Muscle of leg (tissue), 11 donors: ENCODE measurements around the gene CBX1. TPM values are rescaled to one million over a fixed set of nuclear protein-coding genes. Genes with fewer than 3 reads are reported as not detected.

Experiments
- DNase-seq: peaks from one replicate; pipeline ENCODE4 v3.0.0; 2013
- H3K27ac ChIP-seq: one replicate; pipeline ENCODE4 v1.5.1; 2013; ENCODE audit warnings: mild to moderate bottlenecking, low read length, control low read depth
- H3K27me3 ChIP-seq: one replicate; pipeline ENCODE4 v1.6.1; 2013; ENCODE audit warnings: low read length; ENCODE audit not compliant: control insufficient read depth, insufficient read depth
- H3K36me3 ChIP-seq: one replicate; pipeline ENCODE4 v1.6.1; 2013; ENCODE audit warnings: low read length; ENCODE audit not compliant: control insufficient read depth, insufficient read depth
- H3K4me1 ChIP-seq: one replicate; pipeline ENCODE4 v1.6.1; 2013; ENCODE audit warnings: low read length; ENCODE audit not compliant: control insufficient read depth, insufficient read depth
- H3K4me3 ChIP-seq: one replicate; pipeline ENCODE4 v1.5.1; 2013; ENCODE audit warnings: low read length, control low read depth
- H3K9me3 ChIP-seq: replicated peaks from 2 replicates; pipeline ENCODE4 v1.6.1; 2013; ENCODE audit warnings: low read depth, low read length; ENCODE audit not compliant: control insufficient read depth
- WGBS: methylation state at CpG from one replicate; pipeline ENCODE4 v1.1.5; 2013; ENCODE audit warnings: missing lambda C conversion rate; ENCODE audit not compliant: insufficient coverage; 5-methylcytosine and 5-hydroxymethylcytosine counted together
- polyA plus RNA-seq, 8 donors: library from polyadenylated mRNA; unstranded; fragments of 120-200 nt; gene quantifications; one replicate each; pipeline versions ENCODE4 v1.2.1 to v1.2.3, GENCODE V29; 2013; ENCODE audit warnings: inconsistent platforms in 1 of 8, low replicate concordance in 1 of 8; ENCODE audit not compliant: insufficient read length in 8 of 8, insufficient read depth in 1 of 8
- total RNA-seq: library from RNA; stranded (reverse); fragments of 120-200 nt; gene quantifications from one replicate; pipeline ENCODE4 v1.2.4, GENCODE V29; 2013

The CBX1 gene
- total and polyA plus RNA-seq, 9 donors: 54.0 to 118 (median 87.4) TPM

DNA sequence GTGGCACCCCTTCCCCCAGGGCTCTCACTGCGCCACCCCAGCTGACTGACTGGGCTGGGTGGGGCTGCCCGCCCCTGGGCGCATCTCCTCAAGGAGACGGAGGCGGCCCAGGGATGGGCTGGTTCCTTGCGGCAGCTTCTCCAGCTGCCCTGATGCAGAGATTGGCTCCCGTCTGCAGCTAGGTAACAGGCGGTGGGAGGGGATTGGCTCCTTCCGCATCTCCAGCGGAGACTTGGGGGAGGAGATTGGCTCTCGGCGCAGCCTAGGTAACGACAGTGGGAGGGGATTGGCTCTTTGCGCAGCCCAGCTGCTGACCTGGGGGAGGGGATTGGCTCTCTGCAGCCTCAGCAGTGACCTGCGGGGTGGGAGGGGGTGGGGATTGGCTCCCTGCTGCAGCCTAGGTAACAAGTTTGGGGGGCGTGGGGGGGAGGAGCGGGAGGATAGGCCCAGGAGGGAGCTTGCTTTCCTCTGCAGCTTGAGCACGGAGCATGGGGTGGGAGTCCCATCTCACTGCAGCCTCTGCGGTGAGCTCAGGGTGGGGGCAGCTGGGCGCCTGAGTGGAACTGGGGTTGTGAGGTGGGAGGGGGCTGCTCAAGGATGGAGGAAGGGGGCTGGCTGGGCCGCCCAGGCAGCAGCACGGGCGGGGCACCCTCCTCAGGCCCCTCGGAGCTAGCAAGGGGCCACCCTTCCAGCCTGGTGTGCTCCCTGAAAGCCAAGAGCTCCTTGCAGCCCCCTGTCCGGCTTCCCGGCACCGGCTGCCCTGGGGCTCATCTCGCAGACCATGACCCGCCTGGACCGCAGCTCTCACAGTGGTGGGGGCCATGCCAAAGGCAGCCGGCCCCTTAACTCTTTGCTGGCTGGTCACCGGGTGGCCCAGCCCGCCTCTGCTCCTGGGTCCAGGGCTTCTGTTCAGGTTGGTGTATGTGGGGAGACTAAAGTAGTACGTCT is 46.8 kb downstream of the CBX1 start:
- WGBS: 14% methylated on average over 22 of the region's 34 CpGs
- peaks cover 59% of the 10 kb centered on the region for H3K4me1 ChIP-seq
- H3K4me3 ChIP-seq: peak overlapping the region; percentile 29
- H3K9me3 ChIP-seq: no peaks in the 10 kb centered on the region
- H3K27ac ChIP-seq: peak overlapping the region; percentile 97
- peak; percentile 81 for DNase-seq
- H3K36me3 ChIP-seq: peaks cover 86% of the 10 kb centered on the region
- H3K27me3 ChIP-seq: no peaks in the 10 kb centered on the region

DNA sequence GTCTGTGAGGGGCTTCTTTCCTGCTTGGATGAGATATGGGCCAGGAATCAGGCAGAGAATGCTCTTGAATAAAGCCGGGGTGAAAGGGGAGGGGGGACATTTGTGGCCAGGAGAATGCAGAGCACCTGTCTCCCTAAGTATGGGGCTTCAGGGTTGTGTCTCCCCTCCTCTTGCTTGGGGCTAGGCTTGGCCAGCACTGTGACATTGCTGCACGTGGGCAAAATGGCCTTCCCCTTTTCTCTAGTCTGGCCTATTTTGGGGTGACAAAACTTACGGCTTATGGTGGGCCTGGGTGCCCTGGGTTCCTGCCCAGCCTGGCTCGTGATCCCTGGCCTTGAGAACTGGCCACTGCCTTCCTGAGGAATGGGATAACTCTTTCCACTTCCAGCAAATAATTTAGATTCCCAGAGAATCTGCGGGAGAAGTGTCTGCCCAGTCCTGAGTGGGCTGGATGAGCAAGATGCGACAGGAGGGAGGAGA is 47.5 kb downstream of the CBX1 start:
- no peaks in the 10 kb centered on the region for H3K9me3 ChIP-seq
- peaks cover 64% of the 10 kb centered on the region for H3K4me1 ChIP-seq
- peaks cover 79% of the 10 kb centered on the region for H3K36me3 ChIP-seq
- H3K27me3 ChIP-seq: no peaks in the 10 kb centered on the region
- WGBS: 18% methylated on average over 5 of the region's 6 CpGs
- peak overlapping the region; percentile 29 for H3K4me3 ChIP-seq
- DNase-seq: no peak
- peak overlapping the region; percentile 97 for H3K27ac ChIP-seq

DNA sequence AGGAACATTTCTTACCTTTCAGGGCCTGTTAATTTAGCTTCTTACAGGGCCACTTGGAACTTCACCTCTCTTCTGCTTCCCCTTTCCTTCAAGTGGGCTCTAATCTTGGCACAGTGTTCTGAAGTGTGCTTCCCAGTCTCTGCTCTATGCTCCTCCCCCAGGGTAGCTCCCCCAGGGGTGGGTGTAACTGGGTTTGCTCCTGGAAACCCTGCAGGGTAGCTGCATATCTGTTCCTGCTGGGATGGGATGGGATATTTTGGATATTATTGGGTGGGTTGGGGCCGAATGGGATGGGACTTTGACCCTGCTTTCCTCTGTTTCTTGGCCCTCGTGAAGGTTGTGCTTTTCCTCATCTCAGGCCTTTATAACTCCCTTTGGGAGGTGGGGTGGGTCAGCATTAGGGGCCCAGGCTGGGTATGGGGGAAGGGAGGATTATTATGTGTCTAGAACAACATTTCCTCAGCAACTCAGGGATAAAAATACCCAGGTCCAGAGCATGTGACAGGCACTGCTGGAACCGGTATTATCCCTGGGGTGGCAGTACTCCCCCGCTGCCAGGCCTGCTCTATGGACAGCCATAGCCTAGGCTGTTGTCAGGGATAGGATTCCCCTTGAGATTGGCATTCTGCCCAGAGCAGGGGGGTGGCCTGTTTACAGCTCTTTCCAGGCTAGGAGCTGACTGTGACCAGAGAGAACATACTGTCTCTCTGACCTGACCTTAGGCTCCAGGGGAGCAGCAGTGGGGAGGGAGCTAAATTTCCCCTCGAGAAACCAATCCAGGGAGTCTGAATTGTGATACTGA is 48.1 kb downstream of the CBX1 start:
- no peaks in the 10 kb centered on the region for H3K9me3 ChIP-seq
- peak; percentile 87 for DNase-seq

DNA sequence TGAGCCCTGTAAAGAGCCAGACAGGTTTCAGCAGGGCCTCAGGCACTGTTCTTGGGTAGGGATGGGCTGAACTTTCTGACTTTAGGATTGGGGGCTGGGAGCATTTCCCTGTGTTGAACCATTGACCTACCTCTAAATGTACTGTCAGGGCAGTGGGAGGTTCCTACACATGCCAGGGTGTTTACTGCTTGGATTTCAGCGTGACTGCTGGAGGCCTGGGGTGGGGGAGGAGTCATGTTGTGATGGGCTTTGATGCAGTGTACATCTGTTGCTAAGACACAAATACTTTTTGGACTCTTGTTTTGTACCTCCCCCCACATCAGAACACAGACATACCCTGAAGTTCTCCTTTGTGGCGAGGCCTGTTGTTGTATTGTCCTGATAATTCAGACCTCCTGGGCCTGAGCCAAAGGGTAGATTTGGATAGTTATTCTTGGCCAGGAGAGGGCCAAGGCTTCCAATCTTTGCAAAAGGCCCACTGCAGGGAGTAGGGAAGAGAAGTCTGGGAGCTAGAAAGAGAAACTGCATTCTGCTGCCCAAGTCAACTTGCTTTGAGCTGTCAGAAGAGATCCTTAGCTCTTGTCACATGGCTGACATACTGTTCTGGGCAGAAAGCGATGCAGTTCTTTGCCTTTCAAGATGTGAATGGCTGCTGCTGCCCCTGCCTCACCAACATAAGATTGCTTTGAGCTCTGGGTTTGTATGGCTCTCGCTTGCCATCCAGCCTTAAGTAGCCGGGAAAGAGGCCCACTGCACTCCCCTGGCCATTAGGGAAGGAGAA is 49.4 kb downstream of the CBX1 start:
- 50% methylated on average over 1 of the region's 5 CpGs for WGBS
- H3K4me1 ChIP-seq: peaks cover 69% of the 10 kb centered on the region
- peaks cover 60% of the 10 kb centered on the region for H3K36me3 ChIP-seq
- peak overlapping the region; percentile 97 for H3K27ac ChIP-seq
- no peaks in the 10 kb centered on the region for H3K9me3 ChIP-seq
- peak overlapping the region; percentile 37 for H3K4me3 ChIP-seq
- peak; percentile 94 for DNase-seq
- H3K27me3 ChIP-seq: no peaks in the 10 kb centered on the region

More for the DNA sequence above, 48.1 kb downstream of the CBX1 start:
- Histone ChIP-seq H3K4me1 (peaks cover 64% of the 10 kb centered on the region), H3K27ac (peak overlapping the region; percentile 97), H3K27me3 (no peaks in the 10 kb centered on the region), H3K4me3 (peak overlapping the region; percentile 37), H3K36me3 (peaks cover 72% of the 10 kb centered on the region)
- WGBS: 0% methylated on average over 2 of the region's 5 CpGs

DNA sequence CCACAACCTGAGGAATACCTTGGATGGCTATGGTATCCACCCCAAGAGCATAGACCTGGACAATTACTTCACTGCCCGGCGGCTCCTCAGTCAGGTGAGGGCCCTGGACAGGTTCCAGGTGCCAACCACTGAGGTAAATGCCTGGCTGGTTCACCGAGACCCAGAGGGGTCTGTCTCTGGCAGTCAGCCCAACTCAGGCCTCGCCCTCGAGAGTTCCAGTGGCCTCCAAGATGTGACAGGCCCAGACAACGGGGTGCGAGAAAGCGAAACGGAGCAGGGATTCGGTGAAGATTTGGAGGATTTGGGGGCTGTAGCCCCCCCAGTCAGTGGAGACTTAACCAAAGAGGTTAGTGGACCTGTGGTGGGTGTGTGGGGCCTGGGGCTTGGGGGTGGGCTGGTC is 50.0 kb downstream of the CBX1 start:
- 81% methylated on average over 7 of the region's 10 CpGs for WGBS
- H3K4me3 ChIP-seq: peak overlapping the region; percentile 32
- peaks cover 75% of the 10 kb centered on the region for H3K4me1 ChIP-seq
- no peak for DNase-seq
- peaks cover 54% of the 10 kb centered on the region for H3K36me3 ChIP-seq
- no peaks in the 10 kb centered on the region for H3K27me3 ChIP-seq
- H3K27ac ChIP-seq: peak overlapping the region; percentile 97
- no peaks in the 10 kb centered on the region for H3K9me3 ChIP-seq

DNA sequence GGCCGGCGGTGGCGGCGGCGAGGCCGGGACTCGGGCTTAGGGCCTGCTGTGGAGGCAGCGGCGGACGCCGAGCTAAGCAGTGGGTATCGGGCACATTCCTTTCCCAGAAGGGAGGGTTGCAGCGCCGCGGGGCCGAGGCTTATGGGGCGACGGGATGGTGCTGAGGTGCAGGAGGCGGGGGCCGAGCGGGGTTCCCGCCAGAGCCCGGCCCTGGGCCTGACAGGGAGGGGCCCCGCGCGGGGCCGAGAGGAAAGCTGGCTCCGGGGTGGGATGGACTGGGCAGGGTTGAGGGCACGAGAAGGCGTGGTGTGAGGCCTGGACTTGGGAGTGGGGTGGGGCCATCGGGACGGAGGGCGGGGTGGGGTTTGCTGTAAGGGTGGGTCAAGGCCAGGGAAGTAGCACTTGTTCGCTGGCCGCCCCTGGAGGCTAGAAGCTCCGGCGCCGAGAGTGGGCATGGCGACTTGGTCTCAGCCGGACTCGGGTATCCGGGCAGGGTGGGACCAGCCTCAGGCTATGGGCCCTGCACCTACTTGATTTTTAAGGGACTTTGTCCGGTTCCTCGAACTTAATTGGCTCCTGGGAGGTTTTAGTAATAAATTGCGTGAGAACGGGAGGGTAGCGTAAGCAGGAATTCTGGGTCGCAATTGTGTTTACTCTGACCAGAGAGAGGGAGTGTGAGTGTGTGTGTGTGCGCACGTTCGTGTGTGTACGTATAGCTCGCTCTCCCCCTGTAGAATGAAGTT is 52.7 kb downstream of the CBX1 start:
- DNase-seq: peak; percentile 92
- Histone ChIP-seq H3K27me3 (no peaks in the 10 kb centered on the region), H3K9me3 (no peaks in the 10 kb centered on the region), H3K36me3 (peaks cover 30% of the 10 kb centered on the region), H3K4me3 (peak overlapping the region; percentile 86), H3K4me1 (peaks cover 67% of the 10 kb centered on the region), H3K27ac (peak overlapping the region; percentile 97)
- WGBS: under 1% methylated on average over 40 of the region's 53 CpGs

DNA sequence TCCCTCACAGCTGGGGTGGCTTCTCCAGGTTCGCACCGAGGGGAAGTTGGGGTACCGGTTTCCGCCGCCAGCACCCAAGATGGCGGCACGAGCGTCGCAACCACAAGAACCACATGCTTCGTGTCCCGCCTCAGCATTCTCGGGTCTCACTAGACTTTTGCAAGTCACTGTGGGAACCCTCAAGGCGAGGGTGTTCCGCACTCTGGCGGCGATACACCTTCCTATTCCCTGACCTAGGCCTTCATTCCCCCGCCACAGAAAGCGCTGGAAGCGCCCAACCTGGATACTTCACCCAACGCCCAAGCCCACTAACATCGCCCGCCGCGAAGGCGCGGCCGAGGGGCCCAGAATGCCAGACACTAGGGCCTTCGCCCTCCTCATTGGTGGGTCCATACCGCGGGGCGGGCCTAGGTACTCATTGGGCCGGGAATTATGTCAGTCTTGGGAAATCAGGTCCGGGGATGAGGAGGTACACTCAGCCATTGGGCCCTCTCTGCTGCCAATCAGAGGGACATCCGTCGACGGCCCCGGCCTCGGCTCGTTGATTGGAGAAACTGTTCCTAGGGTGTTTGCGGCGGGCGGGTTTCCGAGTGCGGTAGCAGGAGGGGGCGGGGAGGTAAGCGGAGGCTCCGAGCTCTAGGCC is 53.4 kb downstream of the CBX1 start, which contains the start of gene NFE2L1:
Gene NFE2L1, plus strand, starts transcription at position 619 of the 643 bp plus-strand sequence. CDS start 2,760 bp downstream, outside the sequence.
- H3K27ac ChIP-seq: peak within 1 kb of the TSS; percentile 97
- H3K36me3 ChIP-seq: peaks cover 24% of the 10 kb centered on the region
- H3K9me3 ChIP-seq: no peaks in the 10 kb centered on the region
- H3K4me3 ChIP-seq: peak within 1 kb of the TSS; percentile 86
- WGBS: under 1% methylated on average over 47 of the region's 47 CpGs
- H3K4me1 ChIP-seq: peaks cover 60% of the 10 kb centered on the region
- no peaks in the 10 kb centered on the region for H3K27me3 ChIP-seq
- DNase-seq: peak; percentile 100

DNA sequence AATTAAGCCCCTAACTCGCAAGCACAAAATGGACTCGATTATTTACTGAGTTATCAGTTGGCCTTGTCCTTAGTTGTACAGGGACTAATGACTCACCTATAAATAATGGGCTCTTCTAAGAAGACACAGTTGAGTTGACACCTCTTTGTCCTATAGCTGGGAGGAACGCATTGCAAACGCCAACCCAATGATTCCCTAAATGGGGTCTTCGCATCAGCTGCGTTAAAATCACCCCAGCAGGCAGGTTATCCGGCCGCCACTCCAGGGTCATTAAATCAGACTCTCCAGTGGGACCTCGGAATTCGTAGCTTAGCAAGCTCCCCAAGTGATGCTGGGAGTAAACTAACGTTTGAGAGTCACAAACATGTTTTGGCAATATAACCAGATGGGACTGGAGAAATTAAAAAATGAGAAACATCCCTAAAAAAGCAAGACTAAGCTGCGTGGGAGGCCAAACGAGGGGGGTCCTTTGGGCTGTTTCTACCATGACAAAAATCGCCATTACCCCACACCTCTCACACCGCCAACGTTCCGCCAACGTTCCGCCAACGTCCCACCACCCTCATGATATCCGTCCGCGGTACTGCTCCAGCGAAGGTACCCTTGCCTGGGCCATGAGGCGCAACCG is 54.1 kb downstream of the CBX1 start:
- Histone ChIP-seq H3K36me3 (peaks cover 18% of the 10 kb centered on the region), H3K27me3 (no peaks in the 10 kb centered on the region), H3K27ac (peak overlapping the region; percentile 94), H3K9me3 (no peaks in the 10 kb centered on the region), H3K4me3 (peak overlapping the region; percentile 82), H3K4me1 (peaks cover 54% of the 10 kb centered on the region)
- under 1% methylated on average over 20 of the region's 26 CpGs for WGBS
- DNase-seq: no peak
